PC-3 (cell line): Measurements from ENCODE around the gene TRRAP.

Experiments used
- EZH2 ChIP-seq: fragments of 300-600 bp; sonication (generic); IDR thresholded peaks from one replicate; pipeline ENCODE4 v1.6.1; 2017; ENCODE audit warnings: antibody characterized with exemption, mild to moderate bottlenecking, low read length; ENCODE audit not compliant: unreplicated experiment
- TF ChIP-seq, protein P1 (sequence below): fragments of 300-600 bp; sonication (generic); conservative IDR thresholded peaks from 2 replicates; pipeline ENCODE4 v1.5.1; 2017; ENCODE audit warnings: antibody characterized with exemption, low read depth, mild to moderate bottlenecking, low read length

DNA sequence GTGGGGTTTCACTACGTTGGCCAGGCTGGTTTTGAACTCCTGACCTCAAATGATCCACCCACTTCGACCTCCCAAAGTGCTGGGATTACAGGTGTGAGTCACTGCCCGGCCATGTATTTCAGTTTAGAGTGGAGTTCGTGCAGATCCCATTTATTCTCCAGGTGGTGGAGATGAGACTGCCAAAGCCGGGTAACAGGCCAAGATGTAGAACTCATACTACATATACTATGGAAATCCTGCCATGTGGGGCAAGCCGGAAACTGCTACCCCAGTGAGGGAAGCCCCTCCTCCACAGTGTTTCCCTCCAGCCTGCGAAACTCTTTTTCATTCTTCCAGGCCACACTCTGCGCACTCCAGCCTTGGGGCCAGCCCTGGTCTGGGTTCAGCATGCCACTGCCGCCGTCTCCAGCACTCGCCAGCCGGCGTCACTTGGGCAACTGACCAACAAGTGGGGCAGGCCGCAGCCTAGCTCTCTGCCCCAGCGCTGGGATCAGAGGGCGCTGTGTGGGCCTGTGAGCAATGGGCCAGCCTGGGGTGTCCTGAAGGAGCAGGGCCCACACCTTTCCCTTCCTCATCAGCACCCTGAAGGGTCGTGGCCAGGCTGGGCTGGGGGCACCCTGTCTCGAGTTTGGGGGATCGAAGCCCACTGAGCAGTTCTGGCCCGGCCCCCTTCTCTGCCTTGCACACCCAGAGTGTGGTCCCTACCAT lies 122.0 kb downstream of the TRRAP start:
- TF ChIP-seq, protein P1, sequence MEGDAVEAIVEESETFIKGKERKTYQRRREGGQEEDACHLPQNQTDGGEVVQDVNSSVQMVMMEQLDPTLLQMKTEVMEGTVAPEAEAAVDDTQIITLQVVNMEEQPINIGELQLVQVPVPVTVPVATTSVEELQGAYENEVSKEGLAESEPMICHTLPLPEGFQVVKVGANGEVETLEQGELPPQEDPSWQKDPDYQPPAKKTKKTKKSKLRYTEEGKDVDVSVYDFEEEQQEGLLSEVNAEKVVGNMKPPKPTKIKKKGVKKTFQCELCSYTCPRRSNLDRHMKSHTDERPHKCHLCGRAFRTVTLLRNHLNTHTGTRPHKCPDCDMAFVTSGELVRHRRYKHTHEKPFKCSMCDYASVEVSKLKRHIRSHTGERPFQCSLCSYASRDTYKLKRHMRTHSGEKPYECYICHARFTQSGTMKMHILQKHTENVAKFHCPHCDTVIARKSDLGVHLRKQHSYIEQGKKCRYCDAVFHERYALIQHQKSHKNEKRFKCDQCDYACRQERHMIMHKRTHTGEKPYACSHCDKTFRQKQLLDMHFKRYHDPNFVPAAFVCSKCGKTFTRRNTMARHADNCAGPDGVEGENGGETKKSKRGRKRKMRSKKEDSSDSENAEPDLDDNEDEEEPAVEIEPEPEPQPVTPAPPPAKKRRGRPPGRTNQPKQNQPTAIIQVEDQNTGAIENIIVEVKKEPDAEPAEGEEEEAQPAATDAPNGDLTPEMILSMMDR, result no peak
- TF ChIP-seq EZH2, result no peak
